Measurements from ENCODE around the gene EXOC4. TPM values are rescaled to one million over a fixed set of nuclear protein-coding genes. Genes with fewer than 3 reads are reported as not detected.

EXOC4 gene
- total and polyA plus RNA-seq, 2 donors from 2014 or later, result 22.8 to 78.7 TPM

- Histone ChIP-seq H3K27ac (ENCODE audit: low read depth in 2 of 2, low read length in 2 of 2) (no peak overlapping the region), H3K27me3 (ENCODE audit: control insufficient read depth, insufficient read depth, low read length) (no peaks in the 10 kb centered on the region), H3K36me3 (ENCODE audit: control insufficient read depth in 2 of 3, insufficient read depth in 3 of 3, low read length in 3 of 3) (no peaks in the 10 kb centered on the region), H3K9me3 (ENCODE audit: control insufficient read depth in 2 of 3, insufficient read depth in 1 of 3, low read length in 3 of 3) (no peaks in the 10 kb centered on the region), H3K4me3 (ENCODE audit: low read length in 3 of 3) (no peak overlapping the region), H3K9ac (ENCODE audit: low read length in 3 of 3) (no peak overlapping the region), H3K4me1 (ENCODE audit: control insufficient read depth in 2 of 3, insufficient read depth in 2 of 3, low read depth in 1 of 3, low read length in 3 of 3) (no peaks in the 10 kb centered on the region)
- FAIRE-seq, result no peak
- intact Hi-C loops (cut with DNase I), result no loop called here
- no peak for DNase-seq
- no peak for TF ChIP-seq CTCF (IDR thresholded peaks at IDR 0.05; ENCODE audit: borderline replicate concordance, extremely low read depth, insufficient read depth)
Observed at GRCh38 chr7:133861876-133862275, 609.0 kb downstream of the EXOC4 start.

- FAIRE-seq (no peak), DNase-seq (no peak)
- intact Hi-C loops (cut with DNase I), result no loop called here
- Histone ChIP-seq H3K4me3 (ENCODE audit: low read length in 3 of 3) (no peak overlapping the region), H3K36me3 (ENCODE audit: control insufficient read depth in 2 of 3, insufficient read depth in 3 of 3, low read length in 3 of 3) (no peaks in the 10 kb centered on the region), H3K27ac (ENCODE audit: low read depth in 2 of 2, low read length in 2 of 2) (no peak overlapping the region), H3K27me3 (ENCODE audit: control insufficient read depth, insufficient read depth, low read length) (no peaks in the 10 kb centered on the region), H3K4me1 (ENCODE audit: control insufficient read depth in 2 of 3, insufficient read depth in 2 of 3, low read depth in 1 of 3, low read length in 3 of 3) (no peaks in the 10 kb centered on the region), H3K9ac (ENCODE audit: low read length in 3 of 3) (no peak overlapping the region), H3K9me3 (ENCODE audit: control insufficient read depth in 2 of 3, insufficient read depth in 1 of 3, low read length in 3 of 3) (no peaks in the 10 kb centered on the region)
- TF ChIP-seq CTCF (IDR thresholded peaks at IDR 0.05; ENCODE audit: borderline replicate concordance, extremely low read depth, insufficient read depth), result no peak
Observed at GRCh38 chr7:133863362-133864061, 610.6 kb downstream of the EXOC4 start.

GRCh38 chr7:133869556-133869955, 616.7 kb downstream of the EXOC4 start:
- intact Hi-C loops (cut with DNase I), result no loop called here
- Histone ChIP-seq H3K9me3 (ENCODE audit: control insufficient read depth in 2 of 3, insufficient read depth in 1 of 3, low read length in 3 of 3) (no peaks in the 10 kb centered on the region), H3K4me1 (ENCODE audit: control insufficient read depth in 2 of 3, insufficient read depth in 2 of 3, low read depth in 1 of 3, low read length in 3 of 3) (no peaks in the 10 kb centered on the region), H3K4me3 (ENCODE audit: low read length in 3 of 3) (no peak overlapping the region), H3K36me3 (ENCODE audit: control insufficient read depth in 2 of 3, insufficient read depth in 3 of 3, low read length in 3 of 3) (no peaks in the 10 kb centered on the region), H3K9ac (ENCODE audit: low read length in 3 of 3) (no peak overlapping the region), H3K27ac (ENCODE audit: low read depth in 2 of 2, low read length in 2 of 2) (no peak overlapping the region), H3K27me3 (ENCODE audit: control insufficient read depth, insufficient read depth, low read length) (no peaks in the 10 kb centered on the region)
- no peak for TF ChIP-seq CTCF (IDR thresholded peaks at IDR 0.05; ENCODE audit: borderline replicate concordance, extremely low read depth, insufficient read depth)
- DNase-seq, result no peak
- no peak for FAIRE-seq

- Histone ChIP-seq H3K4me3 (ENCODE audit: low read length in 3 of 3) (no peak overlapping the region), H3K36me3 (ENCODE audit: control insufficient read depth in 2 of 3, insufficient read depth in 3 of 3, low read length in 3 of 3) (no peaks in the 10 kb centered on the region), H3K9ac (ENCODE audit: low read length in 3 of 3) (no peak overlapping the region), H3K27ac (ENCODE audit: low read depth in 2 of 2, low read length in 2 of 2) (no peak overlapping the region), H3K27me3 (ENCODE audit: control insufficient read depth, insufficient read depth, low read length) (no peaks in the 10 kb centered on the region), H3K4me1 (ENCODE audit: control insufficient read depth in 2 of 3, insufficient read depth in 2 of 3, low read depth in 1 of 3, low read length in 3 of 3) (no peaks in the 10 kb centered on the region), H3K9me3 (ENCODE audit: control insufficient read depth in 2 of 3, insufficient read depth in 1 of 3, low read length in 3 of 3) (no peaks in the 10 kb centered on the region)
- intact Hi-C loops (cut with DNase I), result no loop called here
- no peak for TF ChIP-seq CTCF (IDR thresholded peaks at IDR 0.05; ENCODE audit: borderline replicate concordance, extremely low read depth, insufficient read depth)
- DNase-seq (no peak), FAIRE-seq (no peak)
Observed at GRCh38 chr7:133871757-133872156, 618.9 kb downstream of the EXOC4 start.

Measured in kidney (tissue), 14 donors.